Upper lobe of right lung (tissue), 1 donor: ENCODE data around the gene NPAS3. TPM values are rescaled to one million over a fixed set of nuclear protein-coding genes. Genes with fewer than 3 reads are reported as not detected.

Experiments used
- ATAC-seq: fragments of 200-7000 bp; cut with Tn5 transposase; one replicate; pipeline ENCODE4 v1.9.1; 2020; ENCODE audit warnings: mild to moderate bottlenecking, moderate library complexity
- DNase-seq: peaks from one replicate; pipeline ENCODE4 v3.0.0-alpha.2; 2020
- H3K27ac ChIP-seq: fragments of 200-600 bp; one replicate; pipeline ENCODE4 v1.8.0; 2022
- H3K27me3 ChIP-seq: fragments of 200-600 bp; one replicate; pipeline ENCODE4 v1.8.0; 2022; ENCODE audit warnings: mild to moderate bottlenecking
- H3K36me3 ChIP-seq: fragments of 200-600 bp; one replicate; pipeline ENCODE4 v1.8.0; 2022
- H3K4me1 ChIP-seq: fragments of 200-600 bp; one replicate; pipeline ENCODE4 v1.8.0; 2022
- H3K4me3 ChIP-seq: fragments of 200-600 bp; one replicate; pipeline ENCODE4 v1.8.0; 2022; ENCODE audit warnings: mild to moderate bottlenecking
- H3K9me3 ChIP-seq: fragments of 200-600 bp; one replicate; pipeline ENCODE4 v1.8.0; 2022
- intact Hi-C: fragments of 100-400 bp; cut with DNase I; formaldehyde crosslinking; loops from one replicate; pipeline ENCODE4 v1.11.0; 2022
- total RNA-seq: library from RNA; stranded (reverse); fragmentation: NEBNext Ultra II Directional; extraction: Animal tissue kit (Norgen Biotek cat#: 25700); gene quantifications from one replicate; pipeline ENCODE4 v1.2.1, GENCODE V29; 2021
- TF ChIP-seq, protein P1 (sequence below): fragments of 200-600 bp; IDR thresholded peaks from one replicate; pipeline ENCODE4 v1.8.0; 2022; ENCODE audit warnings: antibody characterized with exemption
- donor health status: DM: no; HTN: yes; CAD: no; lungs with severe emphysema.

NPAS3 gene
- total RNA-seq, 1 donor from 2014 or later, result 1.2 TPM

DNA sequence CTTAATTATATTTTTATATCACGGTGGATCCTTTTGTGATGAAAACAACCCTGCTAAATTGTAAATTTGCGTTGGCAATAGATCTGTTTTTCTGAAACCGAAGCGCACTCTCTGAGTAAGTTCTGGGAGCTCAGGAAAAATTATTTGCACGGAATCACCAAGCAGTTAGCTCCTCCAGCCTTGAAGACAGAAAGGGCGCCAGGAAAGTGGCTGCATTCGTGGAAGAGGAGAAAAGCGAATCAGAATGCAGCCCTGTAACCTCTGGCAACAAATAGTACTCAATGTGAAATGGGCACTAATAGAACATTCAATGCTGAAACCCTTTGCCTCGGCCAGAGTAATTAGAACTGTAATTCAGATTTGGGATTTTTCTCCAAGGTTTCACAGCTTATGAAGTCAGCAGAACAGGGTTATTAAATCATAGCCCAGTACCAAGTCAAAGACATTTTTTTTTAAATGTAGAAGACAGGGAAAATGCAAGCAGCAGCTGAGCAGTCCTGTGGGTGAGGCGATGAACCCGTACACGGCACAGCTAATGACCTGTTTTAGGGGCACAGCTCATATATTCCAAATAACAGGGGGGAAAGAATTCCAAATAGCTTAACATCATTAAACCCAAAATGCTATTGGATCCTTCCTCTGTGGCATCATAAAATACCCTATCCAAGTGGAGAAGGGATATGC, 760.8 kb downstream of the NPAS3 start:
- ATAC-seq, result no peak
- DNase-seq, result no peak
- H3K4me1 ChIP-seq, result no peaks in the 10 kb centered on the region
- H3K27ac ChIP-seq, result no peak overlapping the region
- intact Hi-C loops, result no loop called here
- H3K36me3 ChIP-seq, result no peaks in the 10 kb centered on the region
- no peaks in the 10 kb centered on the region for H3K9me3 ChIP-seq
- TF ChIP-seq, protein P1, sequence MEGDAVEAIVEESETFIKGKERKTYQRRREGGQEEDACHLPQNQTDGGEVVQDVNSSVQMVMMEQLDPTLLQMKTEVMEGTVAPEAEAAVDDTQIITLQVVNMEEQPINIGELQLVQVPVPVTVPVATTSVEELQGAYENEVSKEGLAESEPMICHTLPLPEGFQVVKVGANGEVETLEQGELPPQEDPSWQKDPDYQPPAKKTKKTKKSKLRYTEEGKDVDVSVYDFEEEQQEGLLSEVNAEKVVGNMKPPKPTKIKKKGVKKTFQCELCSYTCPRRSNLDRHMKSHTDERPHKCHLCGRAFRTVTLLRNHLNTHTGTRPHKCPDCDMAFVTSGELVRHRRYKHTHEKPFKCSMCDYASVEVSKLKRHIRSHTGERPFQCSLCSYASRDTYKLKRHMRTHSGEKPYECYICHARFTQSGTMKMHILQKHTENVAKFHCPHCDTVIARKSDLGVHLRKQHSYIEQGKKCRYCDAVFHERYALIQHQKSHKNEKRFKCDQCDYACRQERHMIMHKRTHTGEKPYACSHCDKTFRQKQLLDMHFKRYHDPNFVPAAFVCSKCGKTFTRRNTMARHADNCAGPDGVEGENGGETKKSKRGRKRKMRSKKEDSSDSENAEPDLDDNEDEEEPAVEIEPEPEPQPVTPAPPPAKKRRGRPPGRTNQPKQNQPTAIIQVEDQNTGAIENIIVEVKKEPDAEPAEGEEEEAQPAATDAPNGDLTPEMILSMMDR, result no peak
- peaks cover 5% of the 10 kb centered on the region for H3K27me3 ChIP-seq
- no peak overlapping the region for H3K4me3 ChIP-seq

DNA sequence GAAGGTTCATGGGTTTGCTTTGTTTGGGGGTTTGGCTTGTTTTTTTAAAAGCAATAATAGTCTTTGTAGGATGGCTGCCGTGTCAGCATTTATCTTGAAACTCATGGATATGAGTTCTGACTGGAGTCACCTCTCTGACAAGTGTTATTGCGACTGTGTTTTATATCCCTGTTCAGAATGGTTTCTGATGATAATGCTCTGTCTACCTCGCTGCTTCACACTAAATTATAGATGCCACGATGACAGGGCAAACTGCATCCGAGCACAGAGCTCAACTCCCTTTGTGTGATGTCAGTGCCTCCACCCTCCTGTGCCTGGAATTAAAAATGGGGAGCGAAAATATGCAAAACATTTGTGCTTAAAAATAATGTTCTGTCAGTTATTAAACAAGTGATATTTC, 761.4 kb downstream of the NPAS3 start:
- H3K9me3 ChIP-seq, result no peaks in the 10 kb centered on the region
- no peaks in the 10 kb centered on the region for H3K36me3 ChIP-seq
- no peak overlapping the region for H3K4me3 ChIP-seq
- ATAC-seq (no peak), DNase-seq (no peak)
- no peaks in the 10 kb centered on the region for H3K4me1 ChIP-seq
- TF ChIP-seq, protein P1, result no peak
- peaks cover 3% of the 10 kb centered on the region for H3K27me3 ChIP-seq
- H3K27ac ChIP-seq, result no peak overlapping the region
- intact Hi-C loops, result no loop called here

DNA sequence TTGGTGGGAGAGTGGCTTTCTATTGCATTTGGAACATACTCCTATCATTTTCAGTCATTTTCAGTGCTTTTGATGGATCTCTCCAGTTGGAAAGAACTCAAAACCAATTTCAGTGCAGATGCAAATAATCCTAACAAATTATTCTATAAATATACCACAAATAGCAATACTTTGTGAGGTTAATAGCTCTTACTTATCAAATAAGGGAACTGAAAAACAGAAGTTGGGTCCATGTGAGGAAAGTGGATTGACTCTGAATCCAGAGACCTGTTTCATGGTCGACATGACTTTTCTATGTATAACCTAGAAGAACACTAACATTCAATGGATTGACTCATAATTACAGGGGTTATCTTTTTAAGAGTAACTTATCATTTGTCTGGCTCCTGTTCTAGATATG, 763.6 kb downstream of the NPAS3 start:
- TF ChIP-seq, protein P1, result no peak
- intact Hi-C loops, result no loop called here
- Histone ChIP-seq H3K27me3 (peaks cover 3% of the 10 kb centered on the region), H3K36me3 (no peaks in the 10 kb centered on the region), H3K4me3 (no peak overlapping the region), H3K9me3 (no peaks in the 10 kb centered on the region), H3K27ac (no peak overlapping the region), H3K4me1 (no peaks in the 10 kb centered on the region)
- DNase-seq (no peak), ATAC-seq (no peak)

DNA sequence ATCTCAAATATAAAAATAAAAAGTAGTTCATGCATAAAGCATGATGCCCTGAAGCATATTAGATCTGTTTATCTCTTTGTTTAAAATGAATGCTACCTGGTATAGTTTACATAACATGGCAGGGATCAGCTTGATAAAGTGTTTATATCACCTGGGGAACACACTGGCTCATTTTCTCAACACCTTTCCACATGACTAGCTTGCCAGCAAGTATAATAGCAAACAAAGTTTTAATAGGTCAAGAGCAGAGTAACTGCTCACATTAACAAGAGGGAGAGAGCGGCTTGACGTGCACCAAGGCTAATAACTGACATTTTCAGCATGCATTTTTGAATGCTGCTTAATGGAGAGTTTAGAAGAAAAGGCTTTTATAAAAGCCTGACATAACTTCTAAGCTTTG, 765.8 kb downstream of the NPAS3 start:
- DNase-seq (no peak), ATAC-seq (peak; percentile 70)
- peaks cover 8% of the 10 kb centered on the region for H3K27me3 ChIP-seq
- H3K4me3 ChIP-seq, result no peak overlapping the region
- no peaks in the 10 kb centered on the region for H3K9me3 ChIP-seq
- intact Hi-C loops, result no loop called here
- no peak overlapping the region for H3K27ac ChIP-seq
- H3K4me1 ChIP-seq, result no peaks in the 10 kb centered on the region
- TF ChIP-seq, protein P1, result no peak
- H3K36me3 ChIP-seq, result no peaks in the 10 kb centered on the region

DNA sequence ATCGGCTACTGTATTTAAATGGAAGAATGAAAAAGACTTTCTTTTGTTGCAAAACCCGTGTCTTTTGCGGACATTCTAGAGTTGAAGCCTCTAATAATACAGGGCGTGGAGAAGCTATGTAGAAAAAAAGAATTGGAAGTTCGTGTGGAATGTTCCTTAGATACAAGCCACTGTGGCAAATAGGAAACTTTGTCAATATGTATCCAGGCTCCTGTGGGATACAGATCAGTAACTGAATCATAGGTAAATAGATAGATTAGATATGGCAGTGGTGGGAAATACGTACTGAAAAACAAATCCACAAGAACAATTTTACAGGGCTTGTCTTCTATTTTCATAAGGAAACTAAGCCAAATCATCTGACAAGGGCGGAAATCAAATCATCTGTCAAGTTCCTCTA, 766.8 kb downstream of the NPAS3 start:
- no peaks in the 10 kb centered on the region for H3K4me1 ChIP-seq
- intact Hi-C loops, result no loop called here
- peaks cover 8% of the 10 kb centered on the region for H3K27me3 ChIP-seq
- ATAC-seq (no peak), DNase-seq (no peak)
- no peak overlapping the region for H3K4me3 ChIP-seq
- H3K36me3 ChIP-seq, result no peaks in the 10 kb centered on the region
- no peaks in the 10 kb centered on the region for H3K9me3 ChIP-seq
- TF ChIP-seq, protein P1, result no peak
- H3K27ac ChIP-seq, result no peak overlapping the region

DNA sequence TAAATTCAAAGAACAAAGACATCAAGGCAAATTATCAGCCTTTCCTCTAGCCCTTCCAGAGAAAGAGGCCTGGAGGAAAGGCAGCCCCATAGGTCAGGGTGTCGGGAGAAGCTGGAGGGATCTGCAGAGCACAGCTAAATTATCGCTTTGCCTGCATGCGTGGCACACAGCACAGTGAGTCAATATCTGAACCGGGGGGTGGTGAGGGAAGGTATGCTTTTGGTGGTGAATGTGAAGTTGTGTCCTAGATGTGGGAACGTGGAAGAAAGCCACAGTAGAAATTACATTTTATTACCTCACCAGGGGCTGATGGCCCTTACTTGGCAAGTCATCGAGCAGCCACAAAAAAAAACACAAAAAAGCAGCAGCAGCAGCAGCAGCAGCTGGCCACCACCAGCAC, 769.0 kb downstream of the NPAS3 start:
- H3K4me3 ChIP-seq, result no peak overlapping the region
- H3K4me1 ChIP-seq, result no peaks in the 10 kb centered on the region
- H3K27ac ChIP-seq, result no peak overlapping the region
- DNase-seq (no peak), ATAC-seq (no peak)
- H3K27me3 ChIP-seq, result peaks cover 12% of the 10 kb centered on the region
- no peaks in the 10 kb centered on the region for H3K36me3 ChIP-seq
- H3K9me3 ChIP-seq, result no peaks in the 10 kb centered on the region
- intact Hi-C loops, result no loop called here
- TF ChIP-seq, protein P1, result no peak
